ENCODE measurements around the gene RRAGB.
"Not testable (repeated sequence)": the region's sequence is repeated elsewhere in the genome, so short reads cannot be mapped to it uniquely, and the experiment has no call there.

Gene RRAGB

GRCh38 chrX:55717521-55718497 lies at the start of gene RRAGB:
Gene RRAGB, plus strand, starts transcription at chrX:55717749. Its CDS starts 579 bp downstream, at chrX:55718328.
- TF ChIP-seq, protein P1, sequence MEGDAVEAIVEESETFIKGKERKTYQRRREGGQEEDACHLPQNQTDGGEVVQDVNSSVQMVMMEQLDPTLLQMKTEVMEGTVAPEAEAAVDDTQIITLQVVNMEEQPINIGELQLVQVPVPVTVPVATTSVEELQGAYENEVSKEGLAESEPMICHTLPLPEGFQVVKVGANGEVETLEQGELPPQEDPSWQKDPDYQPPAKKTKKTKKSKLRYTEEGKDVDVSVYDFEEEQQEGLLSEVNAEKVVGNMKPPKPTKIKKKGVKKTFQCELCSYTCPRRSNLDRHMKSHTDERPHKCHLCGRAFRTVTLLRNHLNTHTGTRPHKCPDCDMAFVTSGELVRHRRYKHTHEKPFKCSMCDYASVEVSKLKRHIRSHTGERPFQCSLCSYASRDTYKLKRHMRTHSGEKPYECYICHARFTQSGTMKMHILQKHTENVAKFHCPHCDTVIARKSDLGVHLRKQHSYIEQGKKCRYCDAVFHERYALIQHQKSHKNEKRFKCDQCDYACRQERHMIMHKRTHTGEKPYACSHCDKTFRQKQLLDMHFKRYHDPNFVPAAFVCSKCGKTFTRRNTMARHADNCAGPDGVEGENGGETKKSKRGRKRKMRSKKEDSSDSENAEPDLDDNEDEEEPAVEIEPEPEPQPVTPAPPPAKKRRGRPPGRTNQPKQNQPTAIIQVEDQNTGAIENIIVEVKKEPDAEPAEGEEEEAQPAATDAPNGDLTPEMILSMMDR (IDR thresholded peaks at IDR 0.05; ENCODE audit: low read depth, low read length) = peak; percentile 58
- DNase-seq (ENCODE audit: low read depth, low spot score) = peak; percentile 95
- H3K4me3 ChIP-seq (ENCODE audit: low read depth, low read length) = peak within 1 kb of the TSS; percentile 78
- in situ Hi-C loops (cut with HindIII; ENCODE audit: low sequenced_read_pairs) = no loop called here

DNA sequence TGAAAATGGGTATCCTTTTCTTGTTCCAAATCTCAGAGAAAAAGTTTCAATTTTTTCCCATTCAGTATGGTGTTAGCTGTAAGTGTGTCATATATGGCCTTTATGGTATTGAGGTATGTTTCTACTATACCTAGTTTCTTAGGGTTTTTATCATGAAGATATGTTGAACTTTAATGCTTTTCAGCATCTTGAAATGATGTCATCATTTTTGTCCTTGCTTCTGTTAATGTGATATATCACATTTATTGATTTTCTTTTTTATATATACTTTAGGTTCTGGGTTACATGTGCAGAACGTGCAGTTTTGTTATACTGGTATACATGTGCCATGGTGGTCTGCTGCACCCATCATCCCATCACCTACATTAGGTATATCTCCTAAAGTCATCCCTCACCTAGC lies 49.5 kb upstream of the RRAGB start:
- TF ChIP-seq, protein P1 (IDR thresholded peaks at IDR 0.05; ENCODE audit: low read depth, low read length) = no peak
- in situ Hi-C loops (cut with HindIII; ENCODE audit: low sequenced_read_pairs) = no loop called here
- H3K4me3 ChIP-seq (ENCODE audit: low read depth, low read length) = no peak overlapping the region
- DNase-seq (ENCODE audit: low read depth, low spot score) = no peak

- H3K4me3 ChIP-seq (ENCODE audit: low read depth, low read length); in situ Hi-C loops (cut with HindIII; ENCODE audit: low sequenced_read_pairs); DNase-seq (ENCODE audit: low read depth, low spot score): not testable (repeated sequence)
Measured at GRCh38 chrX:55688579-55688978, 29.0 kb upstream of the RRAGB start.

DNA sequence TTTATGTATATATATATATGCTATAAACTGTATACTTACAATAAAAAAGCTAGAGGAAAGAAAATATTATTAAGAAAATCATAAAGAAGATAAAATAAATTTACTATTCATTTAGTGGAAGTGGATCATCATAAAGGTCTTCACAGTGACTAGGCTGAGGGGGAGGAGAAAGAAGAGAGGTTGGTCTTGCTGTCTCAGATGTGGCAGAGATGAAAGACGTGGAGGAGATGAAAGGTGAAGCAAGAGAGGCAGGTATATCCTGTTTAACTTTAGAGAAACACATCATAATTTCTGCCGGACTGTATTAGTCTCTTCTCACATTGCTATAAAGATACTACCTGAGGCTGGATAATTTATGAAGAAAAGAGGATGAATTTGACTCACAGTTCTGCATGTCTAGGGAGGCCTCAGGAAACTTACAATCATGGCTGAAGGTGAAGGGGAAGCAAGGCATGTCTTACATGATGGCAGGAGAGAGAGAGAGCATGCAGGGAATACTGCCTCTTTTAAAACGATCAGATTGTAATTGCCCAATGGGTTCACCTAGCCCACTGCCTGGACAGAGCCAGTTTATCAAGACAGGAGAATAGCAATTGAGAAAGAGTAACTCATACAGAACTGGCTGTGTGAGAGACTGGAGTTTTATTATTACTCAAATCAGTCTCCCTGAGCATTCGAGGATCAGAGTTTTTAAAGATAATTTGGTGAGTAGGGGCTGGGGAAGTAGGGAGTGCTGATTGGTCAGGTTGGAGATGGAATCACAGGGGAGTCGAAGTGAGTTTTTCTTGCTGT lies 22.1 kb upstream of the RRAGB start:
- H3K4me3 ChIP-seq (ENCODE audit: low read depth, low read length) = no peak overlapping the region
- TF ChIP-seq, protein P1 (IDR thresholded peaks at IDR 0.05; ENCODE audit: low read depth, low read length) = no peak
- in situ Hi-C loops (cut with HindIII; ENCODE audit: low sequenced_read_pairs) = no loop called here
- no peak for DNase-seq (ENCODE audit: low read depth, low spot score)

DNA sequence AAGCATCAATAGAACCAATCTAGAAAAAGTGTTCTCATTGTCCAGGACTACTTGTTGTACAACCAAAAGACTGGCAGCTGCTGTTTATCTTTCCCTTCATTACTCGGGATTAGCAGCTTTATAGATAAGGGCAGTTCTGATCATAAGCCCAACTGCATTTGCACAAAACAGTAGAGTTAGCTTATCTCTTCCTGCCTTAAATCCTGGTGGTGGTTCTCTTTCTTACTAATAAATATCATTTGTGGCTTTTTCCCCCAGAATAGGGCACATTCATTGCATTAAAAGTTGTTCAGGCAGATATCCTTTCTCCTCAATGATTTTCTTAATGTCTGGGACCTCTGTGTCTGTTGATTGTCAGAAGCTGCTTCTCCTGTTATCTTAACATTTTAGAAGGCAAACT lies 20.2 kb upstream of the RRAGB start:
- DNase-seq (ENCODE audit: low read depth, low spot score) = no peak
- no peak overlapping the region for H3K4me3 ChIP-seq (ENCODE audit: low read depth, low read length)
- in situ Hi-C loops (cut with HindIII; ENCODE audit: low sequenced_read_pairs) = no loop called here
- TF ChIP-seq, protein P1 (IDR thresholded peaks at IDR 0.05; ENCODE audit: low read depth, low read length) = no peak

DNA sequence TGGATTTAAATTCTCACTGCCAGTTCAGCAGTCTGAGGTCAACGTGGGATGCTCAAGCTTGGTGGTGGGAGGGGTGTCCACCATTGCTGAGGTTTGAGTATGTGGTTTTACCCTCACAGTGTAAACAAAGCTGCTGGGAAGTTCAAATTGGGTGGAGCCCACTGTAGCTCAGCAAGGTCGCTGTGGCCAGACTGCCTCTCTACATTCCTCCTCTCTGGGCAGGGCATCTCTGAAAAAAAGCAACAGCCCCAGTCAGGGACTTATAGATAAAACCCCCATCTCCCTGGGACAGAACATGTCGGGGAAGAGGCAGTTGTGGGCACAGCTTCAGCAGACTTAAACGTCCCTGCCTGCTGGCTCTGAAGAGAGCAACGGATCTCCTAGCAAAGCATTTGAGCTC lies 14.9 kb upstream of the RRAGB start:
- TF ChIP-seq, protein P1 (IDR thresholded peaks at IDR 0.05; ENCODE audit: low read depth, low read length) = no peak
- H3K4me3 ChIP-seq (ENCODE audit: low read depth, low read length) = no peak overlapping the region
- no peak for DNase-seq (ENCODE audit: low read depth, low spot score)
- in situ Hi-C loops (cut with HindIII; ENCODE audit: low sequenced_read_pairs) = no loop called here

DNA sequence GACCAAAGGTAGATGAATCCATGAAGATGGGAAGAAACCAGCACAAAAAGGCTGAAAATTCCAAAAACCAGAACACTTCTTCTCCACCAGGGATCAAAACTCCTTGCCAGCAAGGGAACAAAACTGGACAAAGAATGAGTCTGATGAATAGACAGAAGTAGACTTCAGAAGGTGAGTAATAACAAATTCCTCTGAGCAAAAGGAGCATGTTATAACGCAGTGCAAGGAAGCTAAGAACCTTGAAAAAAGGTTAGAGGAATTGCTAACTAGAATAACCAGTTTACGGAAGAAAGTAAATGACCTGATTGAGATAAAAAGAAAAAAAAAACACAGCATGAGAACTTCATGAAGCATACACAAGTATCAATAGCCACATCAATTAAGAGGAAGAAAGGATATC lies 14.1 kb upstream of the RRAGB start:
- DNase-seq (ENCODE audit: low read depth, low spot score); in situ Hi-C loops (cut with HindIII; ENCODE audit: low sequenced_read_pairs); H3K4me3 ChIP-seq (ENCODE audit: low read depth, low read length): not testable (repeated sequence)

- in situ Hi-C loops (cut with HindIII; ENCODE audit: low sequenced_read_pairs); H3K4me3 ChIP-seq (ENCODE audit: low read depth, low read length); DNase-seq (ENCODE audit: low read depth, low spot score): not testable (repeated sequence)
Measured at GRCh38 chrX:55705066-55705465, 12.5 kb upstream of the RRAGB start.
